Activated naive CD8-positive, alpha-beta T cell treated with anti-CD3 and anti-CD28 coated beads, Interleukin-2, amount 50 U/mL, for 24 hours (primary cell): ENCODE results near the gene VPS25.
"Not testable (repeated sequence)": the region's sequence is repeated elsewhere in the genome, so short reads cannot be mapped to it uniquely, and the experiment has no call there.

ENCODE experiments used
- ATAC-seq: fragments of 150-1000 bp; cut with Tn5 transposase; one replicate; pipeline ENCODE4 v1.10.0; 2021
- DNase-seq: peaks from one replicate; pipeline ENCODE4 v3.0.0; 2021
- H3K27ac Mint-ChIP-seq: one replicate; pipeline ENCODE4 v1.8.0; 2021; ENCODE audit warnings: mild to moderate bottlenecking, mixed read lengths
- H3K27me3 Mint-ChIP-seq: one replicate; pipeline ENCODE4 v1.8.0; 2021; ENCODE audit warnings: mixed read lengths
- H3K36me3 Mint-ChIP-seq: one replicate; pipeline ENCODE4 v1.8.0; 2021; ENCODE audit warnings: low read depth, mixed read lengths
- H3K4me1 Mint-ChIP-seq: one replicate; pipeline ENCODE4 v1.8.0; 2021; ENCODE audit warnings: mixed read lengths
- H3K4me3 Mint-ChIP-seq: one replicate; pipeline ENCODE4 v1.8.0; 2021; ENCODE audit warnings: mild to moderate bottlenecking, moderate library complexity, mixed read lengths
- H3K9me3 Mint-ChIP-seq: one replicate; pipeline ENCODE4 v1.8.0; 2021; ENCODE audit warnings: mixed read lengths

The VPS25 gene

DNA sequence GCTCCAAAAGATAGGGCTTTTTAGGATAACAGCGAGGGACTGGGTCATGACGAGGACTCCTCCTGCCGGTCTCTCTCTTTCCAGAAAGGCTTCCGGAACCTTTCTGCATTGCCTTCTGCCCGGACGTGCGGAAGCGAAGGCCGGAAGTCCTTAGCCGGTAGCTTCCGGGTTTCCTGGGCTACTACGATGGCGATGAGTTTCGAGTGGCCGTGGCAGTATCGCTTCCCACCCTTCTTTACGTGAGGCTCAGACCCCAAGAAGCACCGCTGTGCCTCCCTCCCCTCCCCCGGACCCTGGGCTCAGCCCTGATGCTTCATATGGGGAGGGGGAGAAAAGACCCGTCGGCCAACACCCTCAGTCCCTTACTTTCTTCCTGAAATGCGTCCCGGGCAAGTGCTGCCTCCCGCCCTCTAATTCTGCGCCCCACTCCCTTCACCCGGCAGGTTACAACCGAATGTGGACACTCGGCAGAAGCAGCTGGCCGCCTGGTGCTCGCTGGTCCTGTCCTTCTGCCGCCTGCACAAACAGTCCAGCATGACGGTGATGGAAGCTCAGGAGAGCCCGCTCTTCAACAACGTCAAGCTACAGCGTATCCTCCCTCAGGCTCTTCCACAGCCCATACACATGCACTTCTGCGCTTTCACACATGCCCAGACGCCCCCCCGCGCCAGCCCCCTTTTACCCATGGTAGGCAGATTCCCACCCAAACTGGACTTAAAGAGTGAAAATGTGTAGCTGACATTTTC is at the start of gene VPS25:
Gene VPS25 (plus strand): TSS at position 160 of the 746 bp plus-strand sequence. CDS start 27 bp downstream, at position 187.
- ATAC-seq, result peak; percentile 94
- peak within 1 kb of the TSS; percentile 97 for H3K4me3 Mint-ChIP-seq
- no peaks in the 10 kb centered on the region for H3K27me3 Mint-ChIP-seq
- H3K36me3 Mint-ChIP-seq, result peaks cover 35% of the 10 kb centered on the region
- H3K4me1 Mint-ChIP-seq, result peaks cover 23% of the 10 kb centered on the region
- H3K9me3 Mint-ChIP-seq, result no peaks in the 10 kb centered on the region
- H3K27ac Mint-ChIP-seq, result peak within 1 kb of the TSS; percentile 94
- peak; percentile 79 for DNase-seq

DNA sequence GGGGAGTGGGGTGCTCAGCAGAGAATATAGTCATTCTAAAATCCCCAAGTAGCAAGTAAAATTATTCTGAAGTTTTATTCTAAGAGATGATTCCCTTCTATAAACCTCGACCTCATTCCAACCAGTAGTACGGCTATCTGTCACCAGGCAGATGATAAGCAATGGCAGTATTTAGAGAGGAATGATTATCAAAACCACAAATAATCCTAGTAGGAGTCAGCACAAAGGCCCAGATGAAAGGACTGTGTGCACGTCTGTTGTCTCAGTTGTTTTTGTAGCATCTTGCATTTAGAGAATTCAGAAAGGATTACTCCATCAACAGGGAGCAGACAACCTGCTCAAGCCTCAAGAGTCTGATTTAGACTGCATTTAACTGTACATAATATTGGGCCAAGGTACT is 49.6 kb upstream of the VPS25 start:
- no peaks in the 10 kb centered on the region for H3K4me1 Mint-ChIP-seq
- no peak for DNase-seq
- peaks cover 25% of the 10 kb centered on the region for H3K36me3 Mint-ChIP-seq
- no peak overlapping the region for H3K4me3 Mint-ChIP-seq
- H3K27me3 Mint-ChIP-seq, result no peaks in the 10 kb centered on the region
- H3K9me3 Mint-ChIP-seq, result no peaks in the 10 kb centered on the region
- no peak for ATAC-seq
- no peak overlapping the region for H3K27ac Mint-ChIP-seq

DNA sequence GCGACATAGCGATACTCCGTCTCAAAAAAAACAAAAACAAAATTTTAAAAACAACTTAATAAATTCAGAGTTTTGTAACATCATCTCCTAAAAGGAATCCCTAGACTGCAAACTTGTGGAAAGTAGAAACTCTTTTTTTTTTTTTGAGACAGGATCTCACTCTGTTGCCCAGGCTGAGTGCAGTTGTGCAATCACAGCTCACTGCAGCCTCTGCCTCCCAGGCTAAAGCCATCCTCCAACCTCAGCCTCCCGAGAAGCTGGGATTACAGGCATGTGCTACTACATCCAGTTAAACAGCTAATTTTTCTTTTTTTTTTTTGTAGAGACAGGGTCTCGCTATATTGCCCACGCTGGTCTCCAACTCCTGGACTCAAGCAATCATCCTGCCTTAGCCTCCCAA is 48.1 kb upstream of the VPS25 start:
- DNase-seq, result no peak
- H3K27me3 Mint-ChIP-seq, result no peaks in the 10 kb centered on the region
- no peak overlapping the region for H3K4me3 Mint-ChIP-seq
- H3K27ac Mint-ChIP-seq, result no peak overlapping the region
- peaks cover 22% of the 10 kb centered on the region for H3K36me3 Mint-ChIP-seq
- ATAC-seq, result no peak
- no peaks in the 10 kb centered on the region for H3K9me3 Mint-ChIP-seq
- no peaks in the 10 kb centered on the region for H3K4me1 Mint-ChIP-seq

DNA sequence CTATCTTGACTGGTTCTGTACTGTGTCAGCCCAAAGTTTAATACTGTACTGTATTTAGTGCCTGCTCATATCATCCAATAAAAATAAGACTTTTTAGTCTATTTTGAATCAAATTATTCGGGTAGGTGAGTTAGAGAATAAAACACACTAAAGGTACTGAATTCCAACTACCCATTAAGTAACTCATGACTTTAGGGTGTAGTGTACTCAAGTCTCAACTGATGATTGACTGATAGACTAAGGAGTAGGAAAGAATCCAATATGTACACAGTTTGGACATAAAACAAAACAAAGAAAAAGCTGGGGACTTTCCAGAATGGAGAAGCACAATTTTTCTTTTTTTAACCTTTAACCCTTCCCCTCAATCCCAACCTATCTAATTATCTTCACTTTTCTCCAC is 32.5 kb upstream of the VPS25 start:
- no peaks in the 10 kb centered on the region for H3K9me3 Mint-ChIP-seq
- no peak overlapping the region for H3K4me3 Mint-ChIP-seq
- ATAC-seq (no peak), DNase-seq (no peak)
- H3K27ac Mint-ChIP-seq, result no peak overlapping the region
- H3K27me3 Mint-ChIP-seq, result peaks cover 6% of the 10 kb centered on the region
- H3K36me3 Mint-ChIP-seq, result no peaks in the 10 kb centered on the region
- H3K4me1 Mint-ChIP-seq, result peaks cover 18% of the 10 kb centered on the region

DNA sequence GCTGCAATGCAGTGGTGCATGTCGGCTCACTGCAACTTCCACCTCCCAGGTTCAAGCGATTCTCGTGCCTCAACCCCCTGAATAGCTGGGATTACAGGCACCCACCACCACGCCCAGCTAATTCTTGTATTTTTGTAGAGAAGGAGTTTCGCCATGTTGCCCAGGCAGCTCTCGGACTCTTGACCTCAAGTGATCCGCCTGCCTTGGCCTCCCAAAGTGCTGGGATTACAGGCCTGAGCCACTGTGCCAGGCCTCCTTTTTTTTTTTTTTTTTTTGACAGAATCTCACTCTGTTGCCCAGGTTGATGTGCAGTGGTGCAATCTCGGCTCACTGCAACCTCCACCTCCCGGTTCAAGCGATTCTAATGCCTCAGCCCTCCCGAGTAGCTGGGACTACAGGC is 30.3 kb upstream of the VPS25 start:
- H3K27me3 Mint-ChIP-seq, H3K36me3 Mint-ChIP-seq, DNase-seq, H3K9me3 Mint-ChIP-seq, H3K4me3 Mint-ChIP-seq, ATAC-seq: not testable (repeated sequence)
- Mint-ChIP-seq H3K4me1 (peaks cover 18% of the 10 kb centered on the region), H3K27ac (peak overlapping the region; percentile 46)

DNA sequence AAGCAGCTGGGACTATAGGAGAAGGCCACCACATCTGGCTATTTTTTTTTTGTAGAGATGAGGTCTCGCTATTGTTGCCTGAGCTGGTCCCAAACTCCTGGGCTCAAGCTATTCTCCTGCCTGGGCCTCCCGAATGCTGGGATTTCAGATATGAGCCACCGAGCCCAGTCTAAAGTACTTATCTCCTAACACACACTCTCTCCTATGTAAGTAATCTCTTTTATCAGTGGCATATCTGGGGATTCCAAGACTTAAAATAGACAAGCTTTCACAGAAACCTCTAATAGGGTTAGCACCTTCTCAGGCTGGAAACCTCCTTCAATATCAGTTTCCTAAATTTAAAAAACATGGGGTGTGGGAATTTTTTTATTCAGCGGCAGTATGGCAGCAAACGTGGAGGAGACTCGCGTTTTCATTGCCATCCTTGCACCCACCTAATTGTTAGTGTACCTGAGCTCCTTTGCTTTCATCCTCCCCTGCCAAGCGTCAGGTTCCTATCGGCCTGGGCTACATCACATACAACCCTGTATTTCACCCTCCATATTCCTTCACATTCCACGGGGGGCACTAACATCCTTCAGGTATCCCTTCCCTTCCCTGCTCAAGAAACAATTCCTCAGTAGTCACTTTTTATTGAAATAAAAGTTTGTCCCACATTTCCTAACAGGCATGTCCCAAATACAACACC is 29.5 kb upstream of the VPS25 start:
- no peak for DNase-seq
- ATAC-seq, result no peak
- Mint-ChIP-seq H3K4me1 (peaks cover 18% of the 10 kb centered on the region), H3K4me3 (peak overlapping the region; percentile 91), H3K27ac (peak overlapping the region; percentile 95), H3K9me3 (no peaks in the 10 kb centered on the region), H3K36me3 (no peaks in the 10 kb centered on the region), H3K27me3 (peaks cover 11% of the 10 kb centered on the region)

DNA sequence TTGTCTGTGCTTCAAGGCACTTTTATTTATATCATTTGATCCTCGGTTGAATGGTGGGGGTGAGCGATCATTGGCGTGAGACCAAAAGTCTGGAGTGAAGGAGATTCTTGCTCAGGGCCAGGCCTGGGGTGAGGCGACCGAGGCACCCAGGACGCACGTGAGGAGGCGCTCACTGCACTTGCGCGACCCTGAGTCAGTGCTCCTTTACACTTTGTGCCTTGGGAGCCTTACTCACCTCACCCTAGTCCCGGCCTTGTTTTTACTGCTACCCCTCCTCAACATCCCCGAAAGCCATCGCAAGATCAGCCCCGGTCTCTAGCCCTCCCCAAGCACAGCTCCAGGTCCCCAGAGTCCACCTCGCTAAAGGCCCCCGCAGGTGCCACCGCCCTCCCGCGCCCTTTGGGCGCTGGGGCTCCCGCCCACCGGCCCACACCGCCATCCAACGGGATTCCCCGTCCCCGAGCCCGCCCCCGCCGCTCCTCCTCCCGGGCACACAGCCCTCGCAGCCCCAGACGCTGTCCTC is 28.9 kb upstream of the VPS25 start:
- Mint-ChIP-seq H3K4me3 (peak overlapping the region; percentile 91), H3K9me3 (no peaks in the 10 kb centered on the region), H3K4me1 (peaks cover 18% of the 10 kb centered on the region), H3K36me3 (no peaks in the 10 kb centered on the region), H3K27ac (peak overlapping the region; percentile 95), H3K27me3 (peaks cover 16% of the 10 kb centered on the region)
- peak; percentile 90 for ATAC-seq
- DNase-seq, result peak; percentile 75

DNA sequence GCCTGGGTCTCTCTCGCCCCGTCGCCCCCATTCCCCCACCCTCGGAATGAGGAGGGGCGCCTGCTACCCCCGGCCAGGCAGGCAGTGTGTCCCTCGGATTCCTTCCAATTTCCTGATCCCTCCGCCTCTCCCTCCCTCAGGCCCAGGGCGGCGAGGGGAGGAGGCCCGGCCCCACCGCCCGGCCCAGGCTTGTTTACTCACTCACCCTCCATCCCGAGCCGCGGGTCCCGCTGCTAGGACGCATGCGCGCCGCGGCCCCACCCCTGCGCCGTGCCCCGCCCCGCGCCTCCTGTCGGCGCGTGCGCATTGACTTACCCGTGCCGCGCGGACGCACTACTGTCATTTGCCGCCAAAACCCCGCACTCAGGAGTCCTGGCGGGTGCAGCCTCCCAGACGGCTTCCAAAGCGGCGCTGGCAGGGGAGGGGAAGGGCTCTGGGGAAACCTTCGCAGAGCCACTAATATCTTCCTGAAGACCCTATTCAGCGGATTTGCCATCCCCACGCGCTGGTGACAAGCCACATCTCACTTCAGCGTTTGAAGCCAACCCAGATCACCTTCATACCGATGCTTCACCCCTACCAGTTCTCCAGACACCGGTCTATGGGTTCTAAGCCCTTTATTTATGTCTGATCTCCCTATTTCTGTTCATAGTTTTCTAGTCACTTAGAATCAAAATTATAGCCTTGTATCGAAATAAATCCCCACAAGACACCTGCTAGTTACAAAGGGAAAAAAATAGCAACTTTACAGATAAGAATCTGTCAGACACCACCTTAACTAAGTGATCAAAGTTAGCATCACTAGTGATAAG is 28.2 kb upstream of the VPS25 start, which contains the start of gene EZH1:
Gene EZH1 (minus strand): TSS at position 235 of the 812 bp plus-strand sequence. CDS start 16,099 bp downstream, outside the sequence.
- DNase-seq, result peak; percentile 91
- Mint-ChIP-seq H3K4me1 (peaks cover 18% of the 10 kb centered on the region), H3K9me3 (no peaks in the 10 kb centered on the region), H3K27me3 (peaks cover 18% of the 10 kb centered on the region), H3K4me3 (peak within 1 kb of the TSS; percentile 91), H3K36me3 (no peaks in the 10 kb centered on the region), H3K27ac (peak within 1 kb of the TSS; percentile 95)
- ATAC-seq, result peak; percentile 87

DNA sequence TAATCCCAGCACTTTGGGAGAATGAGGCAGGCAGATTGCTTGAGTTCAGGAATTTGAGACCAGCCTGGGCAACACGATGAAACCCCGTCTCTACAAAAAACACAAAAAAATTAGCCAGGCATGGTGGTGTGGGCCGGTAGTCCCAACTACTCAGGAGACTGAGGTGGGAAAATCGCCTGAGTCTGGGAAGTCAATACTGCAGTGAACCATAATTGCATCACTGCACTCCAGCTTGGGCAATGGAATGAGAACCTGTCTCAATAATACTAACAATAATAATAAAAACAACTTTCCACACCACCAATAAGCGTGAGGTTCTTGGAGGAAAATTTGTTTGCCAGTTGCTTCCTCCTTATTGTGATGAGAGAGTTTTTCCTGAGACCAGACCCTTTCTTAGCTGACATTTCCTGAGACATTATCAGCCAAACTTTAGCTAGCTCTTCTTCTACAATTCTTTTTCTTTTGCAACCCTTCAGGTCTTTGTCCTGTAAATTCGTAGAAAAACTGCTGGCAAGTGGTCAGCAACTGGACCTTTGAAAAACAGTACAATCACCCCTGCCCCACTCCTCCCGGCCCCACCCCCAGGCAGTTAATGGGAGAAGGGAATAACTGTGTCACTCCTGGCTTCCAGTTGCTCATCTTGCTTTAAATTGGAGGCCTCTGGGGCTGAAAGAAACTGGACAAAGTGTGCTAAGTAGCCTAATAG is 24.9 kb upstream of the VPS25 start:
- no peak overlapping the region for H3K27ac Mint-ChIP-seq
- H3K9me3 Mint-ChIP-seq, result no peaks in the 10 kb centered on the region
- peaks cover 31% of the 10 kb centered on the region for H3K27me3 Mint-ChIP-seq
- peaks cover 15% of the 10 kb centered on the region for H3K4me1 Mint-ChIP-seq
- no peaks in the 10 kb centered on the region for H3K36me3 Mint-ChIP-seq
- no peak for ATAC-seq
- no peak overlapping the region for H3K4me3 Mint-ChIP-seq
- DNase-seq, result no peak

DNA sequence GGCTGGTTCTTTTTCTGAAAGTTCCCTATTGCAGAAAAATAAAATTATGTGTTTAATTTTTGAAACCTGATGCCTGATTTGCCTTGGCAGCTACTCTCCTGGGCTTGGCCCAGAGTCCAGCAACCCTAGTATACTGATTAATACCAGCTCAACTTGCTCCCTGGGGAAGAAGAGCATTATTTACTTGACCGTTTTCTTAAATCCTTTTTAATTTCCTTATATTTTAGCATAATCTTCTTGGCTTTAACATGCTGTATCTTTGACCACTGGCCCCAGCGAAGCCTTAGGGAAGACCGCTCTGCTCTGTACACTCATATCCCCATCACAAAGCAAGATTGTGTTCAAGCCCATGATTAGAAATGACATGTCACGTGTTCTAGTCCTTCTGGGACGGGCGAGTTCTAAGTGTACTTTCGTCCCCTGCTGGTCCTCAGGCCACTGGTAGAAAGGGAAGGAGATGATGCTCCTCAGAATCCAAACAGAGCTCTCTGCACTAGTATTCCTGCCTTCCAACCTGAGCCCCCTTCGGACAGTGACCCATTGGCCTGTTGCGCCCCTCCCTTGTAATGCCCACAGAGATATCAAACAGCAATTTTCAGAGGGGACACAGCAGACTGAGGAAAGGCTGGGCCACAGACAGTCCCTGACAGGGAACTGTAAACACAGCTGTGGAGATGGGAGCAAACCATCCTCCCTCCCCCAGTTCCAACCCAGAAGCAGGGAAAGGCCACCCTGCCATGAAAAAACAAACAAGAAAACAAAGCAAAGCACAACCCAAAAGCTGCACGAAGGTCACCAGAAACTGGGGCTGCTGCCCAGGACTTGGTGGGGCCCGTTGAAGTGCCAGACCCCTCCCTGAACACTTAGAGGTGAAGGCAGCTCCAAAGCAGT is 24.1 kb upstream of the VPS25 start:
- Mint-ChIP-seq H3K27me3 (peaks cover 33% of the 10 kb centered on the region), H3K9me3 (no peaks in the 10 kb centered on the region), H3K4me1 (peaks cover 8% of the 10 kb centered on the region), H3K27ac (no peak overlapping the region), H3K36me3 (no peaks in the 10 kb centered on the region), H3K4me3 (no peak overlapping the region)
- DNase-seq (no peak), ATAC-seq (no peak)

DNA sequence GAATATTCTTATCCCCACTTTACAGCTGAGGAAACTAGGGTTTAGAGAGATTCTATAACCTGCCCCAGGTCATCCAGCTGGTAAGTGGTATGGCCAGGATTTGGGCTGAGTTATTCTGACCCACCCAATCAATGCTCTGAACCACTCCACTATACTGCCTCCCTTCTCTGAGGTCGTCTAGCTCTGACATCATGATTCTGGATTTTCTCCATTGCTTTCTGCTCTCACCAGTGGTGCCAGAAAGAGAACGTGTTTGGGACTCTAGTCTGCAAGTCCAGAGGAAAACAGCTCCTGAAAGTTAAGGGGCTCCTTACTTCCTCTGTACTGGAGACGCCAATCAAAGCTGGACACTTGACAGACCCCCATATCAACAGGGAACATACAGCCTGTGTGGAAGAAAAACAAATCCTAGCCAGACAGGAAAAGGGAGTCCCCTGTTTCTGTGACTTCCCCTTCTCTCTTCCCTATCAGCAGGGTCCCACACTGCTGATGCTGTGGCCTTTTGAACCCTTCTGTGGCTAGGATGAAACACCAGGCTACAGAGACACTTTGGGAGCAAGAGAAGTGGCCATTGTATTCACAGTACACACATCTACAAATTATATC is 22.4 kb upstream of the VPS25 start:
- Mint-ChIP-seq H3K4me3 (no peak overlapping the region), H3K36me3 (no peaks in the 10 kb centered on the region), H3K27me3 (peaks cover 34% of the 10 kb centered on the region), H3K4me1 (no peaks in the 10 kb centered on the region), H3K27ac (no peak overlapping the region), H3K9me3 (no peaks in the 10 kb centered on the region)
- no peak for ATAC-seq
- DNase-seq, result no peak

DNA sequence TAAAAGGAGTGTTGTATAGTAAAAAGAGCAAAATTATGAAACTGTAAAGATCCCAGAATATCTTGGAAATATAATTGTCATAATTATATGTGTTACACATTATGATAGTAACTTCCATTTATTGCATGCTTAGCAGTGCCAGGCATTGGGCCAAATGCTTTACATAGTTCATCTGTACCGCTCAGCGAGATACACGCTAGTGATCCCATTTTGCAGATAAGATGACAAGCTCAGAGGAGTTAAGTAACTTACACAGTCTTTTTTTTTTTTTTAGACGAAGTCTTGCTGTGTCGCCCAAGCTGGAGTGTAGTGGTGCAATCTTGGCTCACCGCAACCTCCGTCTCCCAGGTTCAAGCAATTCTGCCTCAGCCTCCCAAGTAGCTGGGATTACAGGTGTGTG is 21.6 kb upstream of the VPS25 start:
- Mint-ChIP-seq H3K36me3 (no peaks in the 10 kb centered on the region), H3K27ac (no peak overlapping the region), H3K4me3 (no peak overlapping the region), H3K4me1 (no peaks in the 10 kb centered on the region), H3K27me3 (peaks cover 37% of the 10 kb centered on the region), H3K9me3 (no peaks in the 10 kb centered on the region)
- DNase-seq (no peak), ATAC-seq (no peak)

DNA sequence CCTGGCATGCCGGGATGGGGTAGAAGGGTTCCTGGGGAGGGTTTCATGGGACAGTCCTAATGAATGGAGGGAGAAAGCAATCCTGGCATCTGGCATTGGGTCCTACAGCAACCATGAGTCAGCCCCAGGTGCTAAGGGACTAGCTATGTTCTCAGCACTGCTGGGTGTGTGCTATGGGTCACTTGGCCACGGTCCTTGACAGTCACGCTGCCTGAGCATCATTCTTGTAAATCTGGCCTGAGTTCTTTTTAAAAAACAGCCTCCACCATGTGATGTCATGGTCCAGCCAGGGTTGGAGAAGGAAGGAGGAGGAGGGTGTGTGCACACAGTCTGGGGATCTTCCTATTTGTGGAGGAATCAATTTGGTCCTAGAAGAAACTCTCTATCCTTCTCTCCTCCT is 18.5 kb upstream of the VPS25 start:
- no peak overlapping the region for H3K4me3 Mint-ChIP-seq
- no peaks in the 10 kb centered on the region for H3K9me3 Mint-ChIP-seq
- H3K4me1 Mint-ChIP-seq, result peaks cover 1% of the 10 kb centered on the region
- no peak for ATAC-seq
- peaks cover 39% of the 10 kb centered on the region for H3K27me3 Mint-ChIP-seq
- DNase-seq, result no peak
- no peak overlapping the region for H3K27ac Mint-ChIP-seq
- H3K36me3 Mint-ChIP-seq, result no peaks in the 10 kb centered on the region
